GM23338 (cell line): ENCODE results near the gene UBASH3B.

Experiments
- CREB1 ChIP-seq: fragments of 250-450 bp; sonication (Bioruptor Pico); IDR thresholded peaks from 2 replicates; pipeline ENCODE4 v1.5.0; 2020; ENCODE audit warnings: low read depth, mild to moderate bottlenecking, moderate library complexity
- CTCF ChIP-seq, 2 experiments: fragments of 200-600 bp in 1 of 2; sonication (generic) in 1 of 2; conservative IDR thresholded peaks; 2 replicates each; pipeline versions ENCODE4 v1.5.1 to v1.6.1; 2016 to 2017; ENCODE audit warnings: antibody characterized with exemption in 2 of 2, low read depth in 2 of 2, mild to moderate bottlenecking in 2 of 2, moderate library complexity in 1 of 2
- ETS1 ChIP-seq: IDR thresholded peaks from 2 replicates; pipeline ENCODE4 v1.6.1; 2016; ENCODE audit warnings: antibody characterized with exemption
- EZH2 ChIP-seq: fragments of 200-600 bp; sonication (generic); IDR thresholded peaks from one replicate; pipeline ENCODE4 v1.8.0; 2017; ENCODE audit warnings: antibody characterized with exemption, mild to moderate bottlenecking, low read depth; ENCODE audit not compliant: unreplicated experiment
- EZH2phosphoT487 ChIP-seq: fragments of 200-600 bp; sonication (generic); IDR thresholded peaks from one replicate; pipeline ENCODE4 v1.8.1; 2018; ENCODE audit warnings: antibody characterized with exemption; ENCODE audit not compliant: unreplicated experiment
- JUNB ChIP-seq: IDR thresholded peaks from one replicate; pipeline ENCODE4 v1.6.1; 2016; ENCODE audit warnings: antibody characterized with exemption; ENCODE audit not compliant: unreplicated experiment
- POLR2AphosphoS5 ChIP-seq: IDR thresholded peaks from 2 replicates; pipeline ENCODE4 v1.6.1; 2016; ENCODE audit warnings: antibody characterized with exemption, low read depth
- REST ChIP-seq: IDR thresholded peaks from one replicate; pipeline ENCODE4 v1.6.1; 2018; ENCODE audit warnings: antibody characterized with exemption; ENCODE audit not compliant: unreplicated experiment
- STAT1 ChIP-seq: IDR thresholded peaks from one replicate; pipeline ENCODE4 v1.6.1; 2016; ENCODE audit warnings: antibody characterized with exemption; ENCODE audit not compliant: unreplicated experiment
- ZNF114 ChIP-seq: fragments of 250-450 bp; sonication (Bioruptor Pico); IDR thresholded peaks from 2 replicates; pipeline ENCODE4 v1.5.0; 2020; ENCODE audit warnings: mild to moderate bottlenecking, moderate library complexity

GRCh38 chr11:122642971-122643370 lies 12.6 kb upstream of the UBASH3B start:
- no peak for TF ChIP-seq EZH2
- no peak for TF ChIP-seq CTCF (conservative IDR thresholded peaks at IDR 0.05; ENCODE audit: low read depth in 2 of 2)
- TF ChIP-seq EZH2phosphoT487 = no peak
- TF ChIP-seq REST = no peak
- no peak for TF ChIP-seq POLR2AphosphoS5
- TF ChIP-seq STAT1 = no peak
- no peak for TF ChIP-seq CREB1
- TF ChIP-seq ZNF114 (CRISPR knock-in tag) = no peak
- no peak for TF ChIP-seq JUNB
- TF ChIP-seq ETS1 = no peak
